Neuronal stem cell (in vitro differentiated cells): ENCODE results near the gene ERVFRD-1.

Experiments
- DNase-seq: peaks from one replicate; pipeline ENCODE4 v3.0.0-alpha.2; 2013; ENCODE audit warnings: low spot score
- H2AFZ ChIP-seq: one replicate; pipeline ENCODE4 v1.6.1; 2013; ENCODE audit warnings: mild to moderate bottlenecking, low read length, inconsistent platforms
- H2AK5ac ChIP-seq: 2 replicates; pipeline ENCODE4 v1.6.1; 2013; ENCODE audit warnings: low read depth, mild to moderate bottlenecking, inconsistent platforms, low read length, moderate library complexity, mixed read lengths
- H2BK120ac ChIP-seq: 2 replicates; pipeline ENCODE4 v1.6.1; 2013; ENCODE audit warnings: low read depth, mild to moderate bottlenecking, inconsistent platforms, low read length, moderate library complexity, mixed read lengths
- H2BK12ac ChIP-seq: one replicate; pipeline ENCODE4 v1.6.1; 2013; ENCODE audit warnings: low read length, inconsistent platforms
- H2BK15ac ChIP-seq: 2 replicates; pipeline ENCODE4 v1.6.1; 2013; ENCODE audit warnings: mild to moderate bottlenecking, low read length, inconsistent platforms, mixed read lengths
- H2BK5ac ChIP-seq: one replicate; pipeline ENCODE4 v1.6.1; 2013; ENCODE audit warnings: inconsistent platforms, mild to moderate bottlenecking, low read length, moderate library complexity
- H3K14ac ChIP-seq: one replicate; pipeline ENCODE4 v1.6.1; 2013; ENCODE audit warnings: low read length, inconsistent platforms
- H3K18ac ChIP-seq: 2 replicates; pipeline ENCODE4 v1.6.1; 2013; ENCODE audit warnings: low read length, inconsistent platforms
- H3K23ac ChIP-seq: 2 replicates; pipeline ENCODE4 v1.6.1; 2013; ENCODE audit warnings: low read depth, mild to moderate bottlenecking, mixed read lengths, low read length, inconsistent platforms; ENCODE audit not compliant: poor library complexity
- H3K27ac ChIP-seq: replicated peaks from 3 replicates; pipeline ENCODE4 v1.5.1; 2013; ENCODE audit warnings: low read length, inconsistent platforms
- H3K27me3 ChIP-seq, 3 experiments: 2 replicates each; pipeline ENCODE4 v1.6.1; 2013; ENCODE audit warnings: low read length in 3 of 3, mild to moderate bottlenecking in 2 of 3, inconsistent platforms in 1 of 3, low read depth in 1 of 3, mixed read lengths in 1 of 3, moderate library complexity in 1 of 3; ENCODE audit not compliant: control insufficient read depth in 3 of 3, insufficient read depth in 3 of 3
- H3K36me3 ChIP-seq, 2 donors: replicated peaks in 1 of 2; 2 replicates each; pipeline ENCODE4 v1.6.1; 2013; ENCODE audit warnings: low read length in 2 of 2; ENCODE audit not compliant: control insufficient read depth in 2 of 2, insufficient read depth in 2 of 2
- H3K4ac ChIP-seq: 2 replicates; pipeline ENCODE4 v1.6.1; 2013; ENCODE audit warnings: inconsistent platforms, mild to moderate bottlenecking, low read length, moderate library complexity
- H3K4me1 ChIP-seq, 2 donors: 1 replicate in 1 of 2; 2 replicates in 1 of 2; pipeline ENCODE4 v1.6.1; 2013; ENCODE audit warnings: low read length in 2 of 2, low read depth in 1 of 2; ENCODE audit not compliant: control insufficient read depth in 2 of 2, insufficient read depth in 1 of 2
- H3K4me2 ChIP-seq: one replicate; pipeline ENCODE4 v1.6.1; 2013; ENCODE audit warnings: mild to moderate bottlenecking, low read length, inconsistent platforms; ENCODE audit not compliant: insufficient read depth, poor library complexity, severe bottlenecking
- H3K4me3 ChIP-seq, 2 donors: 2 replicates each; pipeline ENCODE4 v1.5.1; 2013; ENCODE audit warnings: low read length in 2 of 2, mild to moderate bottlenecking in 2 of 2, inconsistent platforms in 1 of 2, moderate library complexity in 1 of 2
- H3K79me1 ChIP-seq: one replicate; pipeline ENCODE4 v1.6.1; 2013; ENCODE audit warnings: low read depth, mild to moderate bottlenecking, inconsistent platforms, low read length, moderate library complexity
- H3K9ac ChIP-seq: one replicate; pipeline ENCODE4 v1.6.1; 2013; ENCODE audit warnings: mild to moderate bottlenecking, low read depth, low read length, inconsistent platforms; ENCODE audit not compliant: poor library complexity
- H3K9me3 ChIP-seq, 2 donors: replicated peaks in 1 of 2; 2 replicates each; pipeline versions ENCODE3 to v1.6.1; 2013; ENCODE audit warnings: low read length in 2 of 2, mild to moderate bottlenecking in 2 of 2, inconsistent platforms in 1 of 2, low read depth in 1 of 2, mixed read lengths in 1 of 2, moderate library complexity in 1 of 2; ENCODE audit not compliant: control insufficient read depth in 2 of 2, insufficient read depth in 1 of 2
- H4K8ac ChIP-seq: one replicate; pipeline ENCODE4 v1.6.1; 2013; ENCODE audit warnings: low read depth, mild to moderate bottlenecking, inconsistent platforms, low read length, moderate library complexity
- H4K91ac ChIP-seq: one replicate; pipeline ENCODE4 v1.6.1; 2013; ENCODE audit warnings: low read length, low read depth, mild to moderate bottlenecking, inconsistent platforms; ENCODE audit not compliant: poor library complexity
- WGBS, 2 donors: extraction: QIAGEN DNeasy Blood & Tissue Kit; methylation state at CpG; one replicate each; pipeline ENCODE4 v1.1.7; 2013; ENCODE audit warnings: missing lambda C conversion rate in 2 of 2, mixed read lengths in 1 of 2; ENCODE audit not compliant: insufficient read length in 2 of 2, insufficient replicate concordance in 1 of 2; ENCODE audit errors: extremely low coverage in 2 of 2; 5-methylcytosine and 5-hydroxymethylcytosine counted together

ERVFRD-1 gene

GRCh38 chr6:11144393-11144851 is 32.9 kb upstream of the ERVFRD-1 start:
- peak; percentile 58 for DNase-seq
- no peak overlapping the region for H3K4me2 ChIP-seq
- no peak overlapping the region for H4K91ac ChIP-seq
- H3K27me3 ChIP-seq: no peaks in the 10 kb centered on the region
- H3K4ac ChIP-seq: no peak overlapping the region
- no peak overlapping the region for H2BK15ac ChIP-seq
- H2AK5ac ChIP-seq: no peak overlapping the region
- no peaks in the 10 kb centered on the region for H3K9me3 ChIP-seq
- no CpG with 5 or more reads among the region's 6 CpGs for WGBS, 2 donors
- H2AFZ ChIP-seq: no peak overlapping the region
- H3K23ac ChIP-seq: no peak overlapping the region
- H3K4me1 ChIP-seq: peaks cover 0 to 2% of the 10 kb centered on the region in 2 donors
- no peak overlapping the region for H2BK12ac ChIP-seq
- H4K8ac ChIP-seq: no peak overlapping the region
- no peak overlapping the region for H3K4me3 ChIP-seq
- no peaks in the 10 kb centered on the region for H3K79me1 ChIP-seq
- no peak overlapping the region for H2BK5ac ChIP-seq
- H3K9ac ChIP-seq: no peak overlapping the region
- no peak overlapping the region for H3K14ac ChIP-seq
- H3K36me3 ChIP-seq: no peaks in the 10 kb centered on the region
- no peak overlapping the region for H3K18ac ChIP-seq
- H2BK120ac ChIP-seq: no peak overlapping the region
- no peak overlapping the region for H3K27ac ChIP-seq

DNA sequence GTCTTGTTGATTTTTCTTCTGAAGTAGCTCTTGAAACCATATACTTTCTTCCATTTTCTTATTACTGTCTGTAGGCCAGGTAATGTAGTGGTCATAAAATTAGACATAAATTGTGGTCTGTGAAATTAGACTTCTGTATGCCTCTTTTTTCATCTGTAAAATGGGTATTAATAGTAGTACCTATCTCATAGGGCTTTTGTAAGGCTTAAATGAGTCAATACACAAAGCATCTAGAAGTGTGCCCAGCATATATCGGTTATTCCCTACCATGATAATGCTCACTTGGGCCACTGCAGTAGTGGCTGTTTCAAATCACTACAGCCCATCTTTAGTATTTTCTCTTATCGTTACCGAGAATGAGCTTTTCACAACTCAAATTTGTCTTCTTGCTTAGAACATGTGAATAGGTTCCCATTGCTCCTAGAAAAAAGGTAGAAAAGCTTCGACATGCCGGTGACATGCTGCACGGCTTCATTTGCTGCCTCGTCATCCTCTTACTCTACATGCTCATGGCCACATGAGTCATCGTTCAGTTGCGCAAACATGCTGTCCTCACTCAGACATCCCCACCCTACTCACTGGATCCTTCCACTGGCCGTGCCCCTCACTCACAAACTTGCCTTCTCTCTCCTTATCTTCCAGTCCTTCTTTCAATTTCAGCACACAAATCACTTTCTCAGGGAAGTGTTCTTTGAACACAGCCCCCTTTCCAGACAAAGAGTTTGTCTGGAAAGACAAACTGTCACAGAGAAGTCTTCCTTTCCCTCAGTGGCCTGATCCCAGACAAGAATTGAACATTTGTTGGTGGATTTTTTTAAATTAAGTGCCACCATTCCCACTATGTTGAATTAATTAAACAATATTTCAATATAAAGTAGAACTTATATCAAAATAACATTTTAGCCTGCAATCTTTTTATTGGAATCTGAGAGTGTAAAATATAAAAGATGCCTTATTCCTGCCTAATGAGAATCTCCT is 32.2 kb upstream of the ERVFRD-1 start:
- Histone ChIP-seq H3K4me2 (no peak overlapping the region), H3K4ac (no peak overlapping the region), H3K23ac (no peak overlapping the region), H4K91ac (no peak overlapping the region), H2BK12ac (no peak overlapping the region), H3K9ac (no peak overlapping the region), H3K4me1 (peaks cover 0 to 2% of the 10 kb centered on the region in 2 donors), H2AK5ac (no peak overlapping the region), H3K14ac (no peak overlapping the region), H3K27me3 (no peaks in the 10 kb centered on the region), H2BK120ac (no peak overlapping the region), H2AFZ (no peak overlapping the region), H3K18ac (peak overlapping the region; percentile 4), H2BK5ac (no peak overlapping the region), H2BK15ac (no peak overlapping the region), H3K4me3 (no peak overlapping the region), H3K79me1 (no peaks in the 10 kb centered on the region), H4K8ac (no peak overlapping the region), H3K27ac (no peak overlapping the region), H3K9me3 (no peaks in the 10 kb centered on the region), H3K36me3 (no peaks in the 10 kb centered on the region)
- WGBS, 2 donors: no CpG with 5 or more reads among the region's 10 CpGs
- no peak for DNase-seq

GRCh38 chr6:11142296-11143027 is 30.9 kb upstream of the ERVFRD-1 start:
- Histone ChIP-seq H2BK5ac (no peak overlapping the region), H2BK120ac (no peak overlapping the region), H3K9me3 (no peaks in the 10 kb centered on the region), H3K9ac (no peak overlapping the region), H2BK12ac (no peak overlapping the region), H3K4me1 (peaks cover 0 to 2% of the 10 kb centered on the region in 2 donors), H4K91ac (no peak overlapping the region), H3K27me3 (no peaks in the 10 kb centered on the region), H3K27ac (no peak overlapping the region), H4K8ac (no peak overlapping the region), H3K4me2 (no peak overlapping the region), H3K79me1 (no peaks in the 10 kb centered on the region), H2BK15ac (no peak overlapping the region), H2AK5ac (no peak overlapping the region), H3K14ac (no peak overlapping the region), H3K23ac (no peak overlapping the region), H2AFZ (no peak overlapping the region), H3K4ac (no peak overlapping the region), H3K4me3 (no peak overlapping the region), H3K36me3 (no peaks in the 10 kb centered on the region), H3K18ac (no peak overlapping the region)
- no CpG with 5 or more reads among the region's 8 CpGs for WGBS, 2 donors
- DNase-seq: no peak

GRCh38 chr6:11141295-11141694 is 29.8 kb upstream of the ERVFRD-1 start:
- no peak overlapping the region for H2AFZ ChIP-seq
- H3K79me1 ChIP-seq: no peaks in the 10 kb centered on the region
- H3K9me3 ChIP-seq: no peaks in the 10 kb centered on the region

More at GRCh38 chr6:11141295-11141694, 29.8 kb upstream of the ERVFRD-1 start:
- Histone ChIP-seq H2BK15ac (no peak overlapping the region), H2BK120ac (no peak overlapping the region), H3K27me3 (no peaks in the 10 kb centered on the region), H3K4me2 (no peak overlapping the region), H4K91ac (no peak overlapping the region), H3K4ac (no peak overlapping the region), H3K14ac (no peak overlapping the region), H4K8ac (no peak overlapping the region), H3K4me3 (no peak overlapping the region), H2BK5ac (no peak overlapping the region), H3K36me3 (peaks cover 0 to 3% of the 10 kb centered on the region in 2 donors), H3K27ac (no peak overlapping the region), H2AK5ac (no peak overlapping the region), H2BK12ac (no peak overlapping the region), H3K23ac (no peak overlapping the region), H3K4me1 (peaks cover 0 to 2% of the 10 kb centered on the region in 2 donors), H3K9ac (no peak overlapping the region), H3K18ac (no peak overlapping the region)
- WGBS, 2 donors: no CpG with 5 or more reads among the region's 3 CpGs
- DNase-seq: no peak
